Natural killer cell treated with Interleukin-12 subunit alpha and Interleukin-12 subunit beta and Interleukin-15 and Interleukin-18, amount 100 ng/mL, for 72 hours (primary cell): ENCODE data around the gene GAB2. TPM values are rescaled to one million over a fixed set of nuclear protein-coding genes. Genes with fewer than 3 reads are reported as not detected.
A peak's percentile ranks its signal among the peaks of the same experiment; 100 is the strongest.
"Not testable (repeated sequence)": the region's sequence is repeated elsewhere in the genome, so short reads cannot be mapped to it uniquely, and the experiment has no call there.

ENCODE experiments used
- ATAC-seq, 2 donors: fragments of 150-1000 bp; cut with Tn5 transposase in 1 of 2; sonication (Bioruptor Pico), chemical (Tn5 transposase) in 1 of 2; 2 replicates each; pipeline ENCODE4 v1.10.0; 2021
- DNase-seq: peaks from one replicate; pipeline ENCODE4 v3.0.0; 2022; ENCODE audit warnings: low spot score
- H3K27ac Mint-ChIP-seq, 2 donors: 1 replicate in 1 of 2; 2 replicates in 1 of 2; pipeline ENCODE4 v1.8.0; 2022; ENCODE audit warnings: mixed read lengths in 2 of 2, mild to moderate bottlenecking in 1 of 2, moderate library complexity in 1 of 2
- H3K27me3 Mint-ChIP-seq, 2 donors: 1 replicate in 1 of 2; 2 replicates in 1 of 2; pipeline ENCODE4 v1.8.0; 2022; ENCODE audit warnings: mixed read lengths in 2 of 2
- H3K36me3 Mint-ChIP-seq: one replicate; pipeline ENCODE4 v1.8.0; 2022; ENCODE audit warnings: mixed read lengths
- H3K4me1 Mint-ChIP-seq, 2 donors: 1 replicate in 1 of 2; 2 replicates in 1 of 2; pipeline ENCODE4 v1.8.0; 2022; ENCODE audit warnings: low read depth in 2 of 2, mixed read lengths in 2 of 2, mild to moderate bottlenecking in 1 of 2
- H3K4me3 Mint-ChIP-seq: one replicate; pipeline ENCODE4 v1.8.0; 2022; ENCODE audit warnings: mixed read lengths
- H3K9me3 Mint-ChIP-seq: 2 replicates; pipeline ENCODE4 v1.8.0; 2022; ENCODE audit warnings: mixed read lengths
- total RNA-seq, 2 donors: library from RNA; stranded (reverse); gene quantifications; one replicate each; pipeline ENCODE4 v1.2.3, GENCODE V29; 2022

Gene GAB2
- total RNA-seq, 2 donors from 2014 or later, result 1.9 to 8.7 TPM

DNA sequence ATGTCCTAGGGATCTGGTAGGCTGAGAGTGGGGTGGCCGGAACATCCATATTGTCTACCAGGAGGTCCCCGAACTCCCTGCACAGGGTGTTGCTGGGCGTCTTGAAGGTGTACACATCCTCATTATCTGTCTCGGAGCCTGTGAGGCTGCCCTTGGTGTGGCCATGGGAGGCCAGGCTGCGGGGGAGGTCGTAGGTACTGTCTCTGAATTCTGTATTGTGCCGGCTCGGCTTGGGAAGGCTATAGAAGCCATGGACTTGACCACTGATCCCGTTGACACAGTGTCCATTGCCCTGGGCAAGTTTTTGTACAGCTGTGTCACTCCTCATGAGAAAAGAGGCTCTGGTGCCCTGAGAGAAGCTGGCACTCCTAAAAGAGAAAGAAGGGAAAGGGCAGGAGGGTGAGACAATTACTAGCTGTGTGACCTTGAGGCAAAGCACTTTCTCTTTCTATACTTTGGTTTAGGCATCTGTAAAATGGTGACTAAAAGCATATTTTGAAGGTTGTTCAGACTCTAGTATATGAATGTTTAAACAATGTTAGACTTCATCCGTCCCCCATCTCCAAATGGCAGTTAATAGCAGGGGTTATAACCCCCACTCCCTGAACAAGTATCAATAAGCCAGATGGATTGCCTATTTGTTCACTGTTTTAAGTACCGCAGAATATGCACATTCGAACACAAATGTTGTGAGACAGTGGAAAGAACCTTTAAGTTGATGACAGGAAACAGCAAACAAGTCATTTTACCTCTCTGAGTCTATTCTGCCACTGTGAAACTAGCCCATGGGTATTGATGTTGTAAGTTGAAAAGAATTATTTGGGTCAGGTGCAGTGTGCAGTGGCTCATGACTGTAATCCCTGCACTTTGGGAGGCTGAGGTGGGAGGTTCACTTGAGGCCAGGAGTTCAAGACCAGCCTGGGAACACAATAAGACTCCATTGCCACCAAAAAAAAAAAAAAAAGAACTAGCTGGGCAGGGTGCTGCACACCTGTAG is 190.6 kb downstream of the GAB2 start:
- no peak for ATAC-seq
- peak overlapping the region in 1 of 2 donors; percentile 18 for H3K27ac Mint-ChIP-seq
- DNase-seq, result no peak
- H3K9me3 Mint-ChIP-seq, result no peaks in the 10 kb centered on the region
- no peaks in the 10 kb centered on the region for H3K36me3 Mint-ChIP-seq
- H3K4me1 Mint-ChIP-seq, result no peaks in the 10 kb centered on the region
- no peak overlapping the region for H3K4me3 Mint-ChIP-seq
- no peaks in the 10 kb centered on the region for H3K27me3 Mint-ChIP-seq

GRCh38 chr11:78224906-78225420 is 192.7 kb downstream of the GAB2 start:
- Mint-ChIP-seq H3K36me3 (no peaks in the 10 kb centered on the region), H3K9me3 (no peaks in the 10 kb centered on the region), H3K27me3 (no peaks in the 10 kb centered on the region), H3K4me1 (no peaks in the 10 kb centered on the region), H3K4me3 (no peak overlapping the region), H3K27ac (no peak overlapping the region)
- DNase-seq, result no peak
- ATAC-seq, result no peak

DNA sequence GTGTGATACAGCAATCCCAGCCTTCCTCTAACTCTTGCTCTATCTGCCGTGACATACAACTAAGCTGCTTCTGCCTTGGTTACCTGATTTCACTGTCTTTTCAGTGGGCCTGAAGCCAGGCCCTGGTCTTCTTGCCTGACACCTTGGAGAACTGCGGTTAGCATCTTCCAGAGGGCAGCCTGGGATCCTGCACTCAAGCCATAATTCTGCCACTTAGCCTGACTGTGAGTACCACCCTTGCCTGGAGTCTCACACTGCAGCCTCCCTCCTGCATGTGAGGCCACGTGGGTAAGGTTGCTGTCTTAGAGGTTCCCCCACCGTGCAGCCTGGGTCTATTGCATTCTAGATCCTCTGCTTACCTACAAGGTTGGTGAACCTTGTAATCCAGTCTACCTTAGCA is 193.1 kb downstream of the GAB2 start:
- DNase-seq (no peak), ATAC-seq (no peak)
- no peaks in the 10 kb centered on the region for H3K36me3 Mint-ChIP-seq
- no peak overlapping the region for H3K4me3 Mint-ChIP-seq
- H3K9me3 Mint-ChIP-seq, result no peaks in the 10 kb centered on the region
- H3K4me1 Mint-ChIP-seq, result no peaks in the 10 kb centered on the region
- H3K27ac Mint-ChIP-seq, result no peak overlapping the region
- no peaks in the 10 kb centered on the region for H3K27me3 Mint-ChIP-seq

GRCh38 chr11:78223320-78223954 is 194.2 kb downstream of the GAB2 start:
- H3K4me1 Mint-ChIP-seq, result no peaks in the 10 kb centered on the region
- no peaks in the 10 kb centered on the region for H3K36me3 Mint-ChIP-seq
- no peak for DNase-seq
- no peak for ATAC-seq
- H3K27ac Mint-ChIP-seq, result no peak overlapping the region
- no peak overlapping the region for H3K4me3 Mint-ChIP-seq
- no peaks in the 10 kb centered on the region for H3K27me3 Mint-ChIP-seq
- H3K9me3 Mint-ChIP-seq, result no peaks in the 10 kb centered on the region

DNA sequence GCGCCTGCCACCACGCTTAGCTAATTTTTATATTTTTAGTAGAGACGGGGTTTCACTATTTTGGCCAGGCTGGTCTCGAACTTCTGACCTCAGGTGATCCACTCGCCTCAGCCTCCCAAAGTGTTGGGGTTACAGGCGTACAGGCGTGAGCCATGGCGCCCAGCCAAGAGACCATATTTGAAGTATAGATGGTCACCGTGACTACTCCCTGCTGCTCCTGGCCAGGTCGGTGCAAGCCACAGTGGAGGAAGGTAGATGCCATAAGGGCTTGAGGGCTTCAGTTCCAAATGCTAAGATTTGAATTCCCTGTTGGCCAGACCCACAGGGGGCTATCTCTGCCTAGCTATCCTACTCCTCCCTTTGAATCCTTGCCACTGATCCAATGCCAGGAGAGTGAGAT is 194.9 kb downstream of the GAB2 start:
- H3K4me1 Mint-ChIP-seq, H3K27me3 Mint-ChIP-seq, H3K4me3 Mint-ChIP-seq, H3K36me3 Mint-ChIP-seq, DNase-seq, ATAC-seq, H3K9me3 Mint-ChIP-seq, H3K27ac Mint-ChIP-seq: not testable (repeated sequence)

GRCh38 chr11:78221396-78222315 is 196.0 kb downstream of the GAB2 start:
- Mint-ChIP-seq H3K4me3 (no peak overlapping the region), H3K4me1 (peaks cover 0 to 3% of the 10 kb centered on the region in 2 donors), H3K27ac (no peak overlapping the region), H3K36me3 (no peaks in the 10 kb centered on the region), H3K27me3 (no peaks in the 10 kb centered on the region), H3K9me3 (no peaks in the 10 kb centered on the region)
- no peak for DNase-seq
- no peak for ATAC-seq

GRCh38 chr11:78220218-78221157 is 197.1 kb downstream of the GAB2 start:
- no peaks in the 10 kb centered on the region for H3K9me3 Mint-ChIP-seq
- no peaks in the 10 kb centered on the region for H3K36me3 Mint-ChIP-seq
- no peak for ATAC-seq
- peaks cover 0 to 3% of the 10 kb centered on the region in 2 donors for H3K4me1 Mint-ChIP-seq
- H3K27ac Mint-ChIP-seq, result no peak overlapping the region
- H3K4me3 Mint-ChIP-seq, result no peak overlapping the region
- DNase-seq, result no peak
- no peaks in the 10 kb centered on the region for H3K27me3 Mint-ChIP-seq

GRCh38 chr11:78219493-78220217 is 198.0 kb downstream of the GAB2 start:
- Mint-ChIP-seq H3K36me3 (no peaks in the 10 kb centered on the region), H3K4me1 (peaks cover 0 to 3% of the 10 kb centered on the region in 2 donors), H3K27ac (no peak overlapping the region), H3K9me3 (no peaks in the 10 kb centered on the region), H3K4me3 (no peak overlapping the region), H3K27me3 (no peaks in the 10 kb centered on the region)
- no peak for ATAC-seq
- no peak for DNase-seq

DNA sequence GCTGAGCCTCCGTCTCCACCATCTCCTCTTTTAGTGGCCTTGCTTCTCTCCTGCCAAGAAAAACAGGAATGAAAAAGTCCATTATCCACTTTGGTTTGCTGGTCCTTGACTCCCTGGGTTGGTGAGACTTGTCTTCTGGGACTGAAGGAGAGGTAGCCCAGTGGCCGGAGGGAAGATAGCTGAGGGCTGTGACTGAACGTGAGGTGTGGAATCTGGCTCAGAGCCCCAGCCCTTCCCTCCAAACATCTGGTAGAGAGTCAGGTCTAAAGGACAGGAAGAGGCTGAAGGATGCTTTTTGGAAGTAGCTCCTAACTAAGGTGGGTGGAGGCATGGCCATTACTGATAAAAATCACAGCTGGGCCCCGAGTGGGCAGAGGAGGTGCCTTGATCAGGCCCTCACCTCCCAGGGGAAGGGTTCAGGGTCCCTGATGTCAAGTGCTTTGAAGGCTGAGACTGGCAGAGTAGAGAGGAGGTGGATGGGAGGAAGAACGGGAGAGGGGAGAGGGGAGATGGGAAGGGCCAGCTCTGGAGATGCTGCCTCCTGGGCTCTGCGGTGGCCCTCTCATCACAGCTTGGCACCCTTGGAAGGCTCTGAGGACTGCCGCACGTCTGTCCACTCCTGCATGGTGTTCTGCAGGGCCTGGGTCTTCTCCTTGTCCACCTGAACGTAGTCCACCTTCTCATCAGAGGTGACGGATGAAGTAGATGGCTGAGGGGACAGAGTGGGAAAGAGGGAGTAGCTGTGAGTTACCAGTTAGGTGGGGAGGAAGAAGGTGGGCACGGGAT is 198.7 kb downstream of the GAB2 start:
- peaks cover 0 to 3% of the 10 kb centered on the region in 2 donors for H3K4me1 Mint-ChIP-seq
- no peaks in the 10 kb centered on the region for H3K36me3 Mint-ChIP-seq
- H3K27ac Mint-ChIP-seq, result no peak overlapping the region
- no peaks in the 10 kb centered on the region for H3K9me3 Mint-ChIP-seq
- DNase-seq (no peak), ATAC-seq (no peak)
- no peaks in the 10 kb centered on the region for H3K27me3 Mint-ChIP-seq
- H3K4me3 Mint-ChIP-seq, result no peak overlapping the region

DNA sequence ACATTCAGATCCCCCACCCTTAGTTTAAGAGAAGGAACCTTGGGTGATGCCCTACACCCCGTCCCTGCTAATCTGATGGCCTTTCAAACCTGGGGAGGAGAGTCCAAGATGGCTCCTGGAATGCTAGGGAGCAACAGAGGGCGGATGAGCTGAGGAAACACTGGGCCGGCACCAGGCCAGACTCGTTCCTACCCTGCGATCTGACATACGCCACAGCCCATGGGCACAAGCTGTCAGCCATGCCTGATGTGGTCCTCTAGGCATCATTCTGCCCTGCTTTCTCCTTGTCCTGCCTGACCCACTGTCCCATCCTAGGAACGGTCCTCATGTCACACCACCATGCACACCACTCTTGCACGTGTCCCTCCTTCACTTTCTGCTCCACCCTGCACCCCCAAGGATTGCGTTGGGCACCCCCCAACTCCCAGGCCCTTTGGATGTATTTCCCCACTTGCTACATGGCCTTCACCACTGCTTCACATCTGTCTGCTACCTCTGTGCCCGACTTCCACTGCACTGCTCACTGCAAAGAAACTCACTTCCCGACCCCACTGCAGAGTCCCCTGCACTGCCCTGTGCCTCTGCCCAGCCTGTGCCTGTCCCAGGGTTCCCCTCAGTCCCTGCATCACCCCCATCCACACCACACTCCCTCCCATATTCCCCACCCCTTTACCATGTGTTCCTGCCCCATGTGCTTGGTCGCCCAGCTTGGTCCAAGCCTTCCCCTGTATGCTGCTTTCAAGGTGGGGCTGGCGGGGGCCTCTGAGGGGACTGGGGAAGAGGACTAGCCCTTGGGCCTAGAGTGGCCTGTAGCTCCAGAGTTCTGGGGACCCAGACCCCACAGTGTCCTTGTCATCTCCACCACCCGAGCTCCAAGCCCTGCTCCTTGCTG is 199.7 kb downstream of the GAB2 start:
- Mint-ChIP-seq H3K27me3 (no peaks in the 10 kb centered on the region), H3K36me3 (no peaks in the 10 kb centered on the region), H3K4me1 (peaks cover 0 to 3% of the 10 kb centered on the region in 2 donors), H3K4me3 (no peak overlapping the region), H3K27ac (no peak overlapping the region), H3K9me3 (no peaks in the 10 kb centered on the region)
- DNase-seq (no peak), ATAC-seq (no peak)
